Keratinocyte (primary cell): ENCODE measurements around the gene TBC1D8. TPM values are rescaled to one million over a fixed set of nuclear protein-coding genes. Genes with fewer than 3 reads are reported as not detected.

Source experiments
- DNase-seq: peaks from one replicate; pipeline ENCODE4 v3.0.0-alpha.2; 2011; ENCODE audit warnings: low read depth, missing footprints, low spot score
- FAIRE-seq: peaks from 2 replicates; lab custom pipeline; 2011; peaks lifted over from hg19 to GRCh38; lab: Jason Lieb, UNC
- H2AFZ ChIP-seq: 2 replicates; pipeline ENCODE4 v1.6.0; 2012; ENCODE audit warnings: low read length, control low read depth, inconsistent platforms; ENCODE audit not compliant: control insufficient read depth
- H3K27ac ChIP-seq: 2 replicates; pipeline ENCODE4 v1.5.1; 2011; ENCODE audit warnings: low read length; ENCODE audit not compliant: control insufficient read depth, insufficient read depth
- H3K27me3 ChIP-seq: 3 replicates; pipeline ENCODE4 v1.6.0; 2011; ENCODE audit warnings: low read length; ENCODE audit not compliant: control insufficient read depth, insufficient read depth; ENCODE audit errors: extremely low read depth
- H3K36me3 ChIP-seq, 2 experiments: 2 replicates in 1 of 2; 3 replicates in 1 of 2; pipeline ENCODE4 v1.5.1; 2011; ENCODE audit warnings: low read length in 2 of 2, mild to moderate bottlenecking in 1 of 2; ENCODE audit not compliant: control insufficient read depth in 2 of 2, insufficient read depth in 2 of 2; ENCODE audit errors: extremely low read depth in 1 of 2
- H3K4me1 ChIP-seq: 3 replicates; pipeline ENCODE4 v1.5.1; 2011; ENCODE audit warnings: low read length; ENCODE audit not compliant: control insufficient read depth, insufficient read depth; ENCODE audit errors: extremely low read depth
- H3K4me2 ChIP-seq: 3 replicates; pipeline ENCODE4 v1.6.0; 2011; ENCODE audit warnings: low read depth, low read length; ENCODE audit not compliant: control insufficient read depth, insufficient read depth; ENCODE audit errors: extremely low read depth
- H3K4me3 ChIP-seq, 3 experiments: fragments of 200-600 bp in 1 of 3; sonication (generic) in 1 of 3; 2 replicates in 2 of 3; 3 replicates in 1 of 3; pipeline ENCODE4 v1.5.1; 2011 to 2016; ENCODE audit warnings: low read length in 3 of 3, mild to moderate bottlenecking in 3 of 3, control low read depth in 2 of 3, inconsistent platforms in 1 of 3, low read depth in 1 of 3, mixed read lengths in 1 of 3, mixed run types in 1 of 3, moderate library complexity in 1 of 3; ENCODE audit not compliant: control insufficient read depth in 2 of 3, insufficient read depth in 2 of 3; ENCODE audit errors: extremely low read depth in 1 of 3
- H3K79me2 ChIP-seq: 2 replicates; pipeline ENCODE4 v1.6.0; 2012; ENCODE audit warnings: low read length; ENCODE audit not compliant: control insufficient read depth, insufficient read depth
- H3K9ac ChIP-seq: 3 replicates; pipeline ENCODE4 v1.6.0; 2011; ENCODE audit warnings: low read length; ENCODE audit not compliant: control insufficient read depth, insufficient read depth; ENCODE audit errors: extremely low read depth
- H3K9me1 ChIP-seq: 3 replicates; pipeline ENCODE4 v1.6.0; 2011; ENCODE audit warnings: low read length; ENCODE audit not compliant: control insufficient read depth, insufficient read depth; ENCODE audit errors: extremely low read depth
- H3K9me3 ChIP-seq: 2 replicates; pipeline ENCODE4 v1.5.1; 2012; ENCODE audit warnings: low read depth, low read length; ENCODE audit not compliant: control insufficient read depth
- H4K20me1 ChIP-seq: 3 replicates; pipeline ENCODE4 v1.6.0; 2011; ENCODE audit warnings: low read length; ENCODE audit not compliant: control insufficient read depth, insufficient read depth; ENCODE audit errors: extremely low read depth
- EZH2 ChIP-seq: IDR thresholded peaks from one replicate; pipeline ENCODE4 v1.6.1; 2012; ENCODE audit warnings: inconsistent platforms, mild to moderate bottlenecking, low read length, moderate library complexity
- dilution Hi-C: fragments of 300-500 bp; cut with MboI; formaldehyde crosslinking; loops from one replicate; pipeline ENCODE4 v1.7.0; 2020; ENCODE audit warnings: low sequenced_read_pairs; ENCODE audit not compliant: extremely low pct_ligation_motif_present
- polyA plus RNA-seq, 5 experiments: library from polyadenylated mRNA; depleted of rRNA in 3 of 5; stranded (reverse) in 3 of 5; stranded (forward) in 1 of 5; unstranded in 1 of 5; fragments of >200 nt; gene quantifications; 1 replicate in 1 of 5; 2 replicates in 3 of 5; 3 replicates in 1 of 5; pipeline versions ENCODE4 v1.2.1 to v1.2.3, GENCODE V29; 2011 to 2012; ENCODE audit warnings: missing spikeins in 2 of 5, low read depth in 1 of 5, low replicate concordance in 1 of 5
- TF ChIP-seq, protein P1 (sequence below), 3 experiments: IDR thresholded peaks in 1 of 3; conservative IDR thresholded peaks in 1 of 3; optimal IDR thresholded peaks in 1 of 3; 2 replicates in 2 of 3; 3 replicates in 1 of 3; pipeline versions ENCODE3 to v1.5.1; 2011; ENCODE audit warnings: low read length in 3 of 3, mild to moderate bottlenecking in 3 of 3, moderate library complexity in 2 of 3, control low read depth in 1 of 3, inconsistent platforms in 1 of 3; ENCODE audit not compliant: insufficient read depth in 2 of 3; ENCODE audit errors: extremely low read depth in 1 of 3

The TBC1D8 gene
- polyA plus RNA-seq, 1 donor (not counting 4 experiments of a cell fraction or from before 2014, with no cell fraction given), result 13.8 TPM

DNA sequence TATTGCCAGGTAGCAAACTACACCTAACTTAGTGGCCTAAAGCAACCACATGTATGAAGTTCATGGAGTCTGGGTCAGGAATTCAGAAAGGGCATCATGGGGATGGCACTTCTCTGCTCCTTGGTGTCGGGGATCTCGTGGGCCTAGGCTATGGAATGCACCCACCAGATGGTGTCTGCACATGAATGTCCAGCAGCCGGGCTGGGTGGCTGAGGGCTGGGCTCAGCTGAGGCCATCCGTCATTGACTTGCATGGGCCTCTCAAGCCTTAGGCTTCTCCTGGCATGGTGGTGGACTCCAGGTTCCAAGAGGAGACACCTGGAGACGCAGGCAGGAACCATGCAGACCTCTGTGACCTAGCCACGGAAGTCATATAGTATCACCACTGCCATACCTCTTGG lies 175.1 kb downstream of the TBC1D8 start:
- H3K36me3 ChIP-seq, result peaks cover 10 to 47% of the 10 kb centered on the region in 2 experiments
- no peaks in the 10 kb centered on the region for H4K20me1 ChIP-seq

DNA sequence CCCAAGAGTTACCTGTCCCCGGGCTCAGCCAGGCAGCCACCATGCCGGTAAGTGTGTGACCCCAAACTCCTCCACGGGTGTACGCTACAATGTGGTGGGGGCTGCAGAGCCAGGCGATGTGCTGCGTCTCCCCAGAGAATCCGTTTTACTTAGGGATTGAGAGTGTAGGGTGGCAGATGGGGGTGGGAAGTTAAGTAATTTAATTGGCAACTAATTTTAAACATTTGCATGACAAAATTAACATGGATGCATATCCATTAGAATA lies 175.7 kb downstream of the TBC1D8 start:
- Histone ChIP-seq H3K4me3 (no peak overlapping the region), H3K9ac (no peak overlapping the region), H3K9me3 (no peaks in the 10 kb centered on the region), H3K36me3 (peaks cover 10 to 47% of the 10 kb centered on the region in 2 experiments), H4K20me1 (no peaks in the 10 kb centered on the region), H3K27ac (no peak overlapping the region), H2AFZ (no peak overlapping the region), H3K4me1 (no peaks in the 10 kb centered on the region), H3K27me3 (no peaks in the 10 kb centered on the region), H3K79me2 (no peaks in the 10 kb centered on the region), H3K4me2 (no peak overlapping the region), H3K9me1 (no peaks in the 10 kb centered on the region)
- TF ChIP-seq, protein P1, sequence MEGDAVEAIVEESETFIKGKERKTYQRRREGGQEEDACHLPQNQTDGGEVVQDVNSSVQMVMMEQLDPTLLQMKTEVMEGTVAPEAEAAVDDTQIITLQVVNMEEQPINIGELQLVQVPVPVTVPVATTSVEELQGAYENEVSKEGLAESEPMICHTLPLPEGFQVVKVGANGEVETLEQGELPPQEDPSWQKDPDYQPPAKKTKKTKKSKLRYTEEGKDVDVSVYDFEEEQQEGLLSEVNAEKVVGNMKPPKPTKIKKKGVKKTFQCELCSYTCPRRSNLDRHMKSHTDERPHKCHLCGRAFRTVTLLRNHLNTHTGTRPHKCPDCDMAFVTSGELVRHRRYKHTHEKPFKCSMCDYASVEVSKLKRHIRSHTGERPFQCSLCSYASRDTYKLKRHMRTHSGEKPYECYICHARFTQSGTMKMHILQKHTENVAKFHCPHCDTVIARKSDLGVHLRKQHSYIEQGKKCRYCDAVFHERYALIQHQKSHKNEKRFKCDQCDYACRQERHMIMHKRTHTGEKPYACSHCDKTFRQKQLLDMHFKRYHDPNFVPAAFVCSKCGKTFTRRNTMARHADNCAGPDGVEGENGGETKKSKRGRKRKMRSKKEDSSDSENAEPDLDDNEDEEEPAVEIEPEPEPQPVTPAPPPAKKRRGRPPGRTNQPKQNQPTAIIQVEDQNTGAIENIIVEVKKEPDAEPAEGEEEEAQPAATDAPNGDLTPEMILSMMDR (optimal IDR thresholded peaks at IDR 0.05 in 1 of 3, IDR thresholded peaks at IDR 0.05 in 1 of 3, conservative IDR thresholded peaks at IDR 0.05 in 1 of 3; ENCODE audit: extremely low read depth in 1 of 3, insufficient read depth in 2 of 3, low read length in 3 of 3), result no peak
- no peak for TF ChIP-seq EZH2
- dilution Hi-C loops, result no loop called here
- FAIRE-seq, result no peak
- no peak for DNase-seq

More for the DNA sequence above, 175.1 kb downstream of the TBC1D8 start:
- FAIRE-seq, result no peak
- no peak for DNase-seq
- Histone ChIP-seq H3K4me3 (no peak overlapping the region), H3K9ac (no peak overlapping the region), H3K9me3 (no peaks in the 10 kb centered on the region), H3K79me2 (no peaks in the 10 kb centered on the region), H3K4me2 (no peak overlapping the region), H3K27me3 (no peaks in the 10 kb centered on the region), H3K4me1 (no peaks in the 10 kb centered on the region), H3K27ac (no peak overlapping the region), H3K9me1 (no peaks in the 10 kb centered on the region), H2AFZ (no peak overlapping the region)
- dilution Hi-C loops, result no loop called here
- no peak for TF ChIP-seq EZH2
- TF ChIP-seq, protein P1 (optimal IDR thresholded peaks at IDR 0.05 in 1 of 3, IDR thresholded peaks at IDR 0.05 in 1 of 3, conservative IDR thresholded peaks at IDR 0.05 in 1 of 3; ENCODE audit: extremely low read depth in 1 of 3, insufficient read depth in 2 of 3, low read length in 3 of 3), result no peak
